ENCODE measurements around the gene POLR3K. TPM values are rescaled to one million over a fixed set of nuclear protein-coding genes. Genes with fewer than 3 reads are reported as not detected.

Gene POLR3K
- total RNA-seq, 1 experiment from 2014 or later, result 40.1 TPM

- CTCF ChIA-PET, result interaction anchor here (0.7 to 16.9 kb wide), 6 partner anchors 9 to 45 kb away, joined by 3 to 493 read pairs (median 4); partner anchors contain the start of genes POLR3K and SNRNP25
- no peak overlapping the region for H3K4me3 Mint-ChIP-seq
- H3K27ac Mint-ChIP-seq, result no peak overlapping the region
- no peaks in the 10 kb centered on the region for H3K9me3 Mint-ChIP-seq
- no peak for ATAC-seq
- H3K27me3 Mint-ChIP-seq (ENCODE audit: low read depth), result no peaks in the 10 kb centered on the region
- TF ChIP-seq SOX15 (CRISPR knock-in tag; IDR thresholded peaks at IDR 0.05), result no peak
- TF ChIP-seq GRHL2 (CRISPR knock-in tag; IDR thresholded peaks at IDR 0.05; ENCODE audit: insufficient replicate concordance, severe bottlenecking), result no peak
- TF ChIP-seq CTCF (IDR thresholded peaks at IDR 0.05), result no peak
- TF ChIP-seq ESRRA (CRISPR knock-in tag; IDR thresholded peaks at IDR 0.05; ENCODE audit: borderline replicate concordance), result no peak
- no peak for TF ChIP-seq ETV6 (CRISPR knock-in tag; IDR thresholded peaks at IDR 0.05)
- TF ChIP-seq CBFB (CRISPR knock-in tag; IDR thresholded peaks at IDR 0.05; ENCODE audit: low read depth), result no peak
- no peak for TF ChIP-seq SMAD4 (CRISPR knock-in tag; IDR thresholded peaks at IDR 0.05)
- no peak for TF ChIP-seq PREB (CRISPR knock-in tag; IDR thresholded peaks at IDR 0.05; ENCODE audit: borderline replicate concordance)
- TF ChIP-seq AR (CRISPR knock-in tag; IDR thresholded peaks at IDR 0.05), result no peak
- no peak for TF ChIP-seq TEAD4 (CRISPR knock-in tag; IDR thresholded peaks at IDR 0.05)
- TF ChIP-seq JUN (CRISPR knock-in tag; IDR thresholded peaks at IDR 0.05), result no peak
- TF ChIP-seq CDX4 (CRISPR knock-in tag; IDR thresholded peaks at IDR 0.05; ENCODE audit: borderline replicate concordance), result no peak
- no peak for TF ChIP-seq TCF7 (CRISPR knock-in tag; IDR thresholded peaks at IDR 0.05; ENCODE audit: low read depth)
- no peak for TF ChIP-seq ZNF138 (CRISPR knock-in tag; conservative IDR thresholded peaks at IDR 0.05)
- no peak for TF ChIP-seq ATF2 (CRISPR knock-in tag; IDR thresholded peaks at IDR 0.05; ENCODE audit: borderline replicate concordance, low read depth)
- TF ChIP-seq RORB (CRISPR knock-in tag; IDR thresholded peaks at IDR 0.05), result no peak
- TF ChIP-seq USF1 (CRISPR knock-in tag; IDR thresholded peaks at IDR 0.05), result no peak
- no peak for TF ChIP-seq ZNF425 (CRISPR knock-in tag; conservative IDR thresholded peaks at IDR 0.05)
- no peak for TF ChIP-seq ZBTB21 (CRISPR knock-in tag; IDR thresholded peaks at IDR 0.05; ENCODE audit: borderline replicate concordance)
- POLR2A ChIA-PET, result interaction anchor here (1.1 to 1.2 kb wide), 2 partner anchors 9 to 34 kb away, joined by 4 read pairs; no protein-coding TSS in a partner anchor
- peaks cover 3% of the 10 kb centered on the region for H3K4me1 Mint-ChIP-seq
- peaks cover 34% of the 10 kb centered on the region for H3K36me3 Mint-ChIP-seq
- no peak for DNase-seq (ENCODE audit: low spot score)
Measured at GRCh38 chr16:62283-62967, 9.0 kb upstream of the POLR3K start.
